SU-DHL-6 (cell line): ENCODE results near the gene TMEM33.

Experiments used
- H2AFZ ChIP-seq: fragments of 200-600 bp; sonication (generic); 2 replicates; pipeline ENCODE4 v1.6.1; 2014; ENCODE audit warnings: low read depth, mild to moderate bottlenecking, moderate library complexity, mixed read lengths, antibody characterized with exemption, low read length; ENCODE audit not compliant: severe bottlenecking
- H3F3A ChIP-seq: fragments of 200-600 bp; shearing (Covaris generic); 2 replicates; pipeline ENCODE4 v1.6.0; 2016; ENCODE audit warnings: antibody characterized with exemption, mild to moderate bottlenecking; ENCODE audit not compliant: insufficient read depth
- H3K27ac ChIP-seq: fragments of 200-600 bp; sonication (generic); 2 replicates; pipeline ENCODE4 v1.5.1; 2016; ENCODE audit warnings: low read depth, mild to moderate bottlenecking, low read length, moderate library complexity, mixed read lengths
- H3K27me3 ChIP-seq: fragments of 200-600 bp; sonication (generic), shearing (Covaris generic); 2 replicates; pipeline ENCODE4 v1.6.0; 2014; ENCODE audit warnings: mild to moderate bottlenecking, low read length
- H3K36me3 ChIP-seq: fragments of 200-600 bp; sonication (generic); 2 replicates; pipeline ENCODE4 v1.6.1; 2014; ENCODE audit warnings: mild to moderate bottlenecking, low read length, mixed read lengths
- H3K4me2 ChIP-seq: fragments of 300-600, 200-600 bp; shearing (Covaris generic), sonication (generic); 2 replicates; pipeline ENCODE4 v1.6.0; 2014; ENCODE audit warnings: low read length, low read depth, mild to moderate bottlenecking; ENCODE audit not compliant: poor library complexity, severe bottlenecking
- H3K4me3 ChIP-seq: fragments of 200-600 bp; sonication (generic); 2 replicates; pipeline ENCODE4 v1.5.1; 2014; ENCODE audit warnings: antibody characterized with exemption, low read length, mild to moderate bottlenecking, mixed read lengths; ENCODE audit not compliant: insufficient read depth, poor library complexity, severe bottlenecking
- H3K79me2 ChIP-seq: fragments of 200-600 bp; sonication (generic); 2 replicates; pipeline ENCODE4 v1.6.1; 2014; ENCODE audit warnings: mild to moderate bottlenecking, low read length, moderate library complexity; ENCODE audit not compliant: insufficient read depth
- H3K9ac ChIP-seq: fragments of 200-600 bp; sonication (generic); 2 replicates; pipeline ENCODE4 v1.7.0; 2014; ENCODE audit warnings: mild to moderate bottlenecking, low read length
- H3K9me2 ChIP-seq: fragments of 200-600 bp; sonication (generic); replicated peaks from 2 replicates; pipeline ENCODE4 v1.6.1; 2014; ENCODE audit warnings: low read length; ENCODE audit not compliant: insufficient read depth
- H3K9me3 ChIP-seq: fragments of 200-600 bp; sonication (generic); 2 replicates; pipeline ENCODE4 v1.6.1; 2014; ENCODE audit warnings: low read length, mixed read lengths; ENCODE audit not compliant: insufficient read depth
- H4K20me1 ChIP-seq: fragments of 200-600 bp; sonication (generic); 2 replicates; pipeline ENCODE4 v1.6.1; 2014; ENCODE audit warnings: low read depth, mild to moderate bottlenecking, antibody characterized with exemption, low read length, moderate library complexity, mixed read lengths
- CTCF ChIP-seq: fragments of 200-600 bp; sonication (generic); IDR thresholded peaks from one replicate; pipeline ENCODE4 v1.5.1; 2017; ENCODE audit warnings: antibody characterized with exemption, mild to moderate bottlenecking, low read length, moderate library complexity; ENCODE audit not compliant: insufficient read depth, poor library complexity, severe bottlenecking
- EZH2phosphoT487 ChIP-seq: fragments of 200-600 bp; sonication (generic), shearing (Covaris generic); conservative IDR thresholded peaks from 2 replicates; pipeline ENCODE4 v1.6.1; 2018; ENCODE audit warnings: mild to moderate bottlenecking, antibody characterized with exemption, low read length, moderate library complexity, mixed read lengths

The TMEM33 gene

GRCh38 chr4:41991916-41992767, 56.9 kb downstream of the TMEM33 start:
- no peak overlapping the region for H2AFZ ChIP-seq
- peak overlapping the region; percentile 93 for H3K4me2 ChIP-seq
- peak overlapping the region; percentile 93 for H3K4me3 ChIP-seq
- H3K9me3 ChIP-seq = no peaks in the 10 kb centered on the region
- no peaks in the 10 kb centered on the region for H4K20me1 ChIP-seq
- H3F3A ChIP-seq = peaks cover 20% of the 10 kb centered on the region
- H3K27ac ChIP-seq = no peak overlapping the region
- no peaks in the 10 kb centered on the region for H3K9me2 ChIP-seq
- no peak for TF ChIP-seq CTCF
- no peak for TF ChIP-seq EZH2phosphoT487
- peak overlapping the region; percentile 28; the same call in 1 of the 2 replicates for H3K9ac ChIP-seq
- peaks cover 57% of the 10 kb centered on the region for H3K79me2 ChIP-seq
- 0 out of 2 replicates have a peak, but pooled peaks cover 4% of the 10 kb centered on the region for H3K36me3 ChIP-seq
- no peaks in the 10 kb centered on the region for H3K27me3 ChIP-seq

GRCh38 chr4:41992967-41993857, 58.0 kb downstream of the TMEM33 start:
- Histone ChIP-seq H3K79me2 (peaks cover 61% of the 10 kb centered on the region), H3K27ac (no peak overlapping the region), H3K27me3 (no peaks in the 10 kb centered on the region), H3K4me2 (peak overlapping the region; percentile 93), H3K4me3 (no peak overlapping the region), H3K36me3 (0 out of 2 replicates have a peak, but pooled peaks cover 7% of the 10 kb centered on the region), H3K9ac (0 out of 2 replicates have a peak overlapping the region, but pooled peaks have one; percentile 28), H3F3A (peaks cover 20% of the 10 kb centered on the region), H3K9me2 (no peaks in the 10 kb centered on the region), H2AFZ (no peak overlapping the region), H4K20me1 (no peaks in the 10 kb centered on the region), H3K9me3 (no peaks in the 10 kb centered on the region)
- no peak for TF ChIP-seq EZH2phosphoT487
- no peak for TF ChIP-seq CTCF

GRCh38 chr4:41994461-41994985, 59.3 kb downstream of the TMEM33 start:
- Histone ChIP-seq H3K79me2 (peaks cover 63% of the 10 kb centered on the region), H3K9ac (no peak overlapping the region), H3K9me3 (no peaks in the 10 kb centered on the region), H3F3A (peaks cover 12% of the 10 kb centered on the region; the same call in 1 of the 2 replicates), H4K20me1 (no peaks in the 10 kb centered on the region), H3K27ac (no peak overlapping the region), H3K9me2 (no peaks in the 10 kb centered on the region), H3K27me3 (no peaks in the 10 kb centered on the region), H2AFZ (no peak overlapping the region), H3K4me3 (no peak overlapping the region), H3K36me3 (0 out of 2 replicates have a peak, but pooled peaks cover 7% of the 10 kb centered on the region), H3K4me2 (no peak overlapping the region)
- no peak for TF ChIP-seq EZH2phosphoT487
